MCF 10A (cell line): ENCODE data around the gene CRELD2. TPM values are rescaled to one million over a fixed set of nuclear protein-coding genes. Genes with fewer than 3 reads are reported as not detected.

Experiments
- BruUV-seq: library from RNA; stranded (reverse); fragments of 400-500 nt; replicated peaks from 2 replicates; lab custom pipeline; 2021; lab: Mats Ljungman, UMichigan
- CTCF ChIA-PET: fragments of 300-600 bp; sonication (Branson Sonifier 250); formaldehyde crosslinking; extraction: SDS; loops from one replicate; lab custom pipeline; 2021; ENCODE audit warnings: antibody characterized with exemption, inconsistent platforms; lab: Yijun Ruan, JAX
- POLR2A ChIA-PET: fragments of 300-600, 350-650 bp; sonication (Branson Sonifier 250); formaldehyde crosslinking; extraction: SDS; loops from one replicate; lab custom pipeline; 2020; ENCODE audit warnings: antibody characterized with exemption, inconsistent platforms; lab: Yijun Ruan, JAX
- DNase-seq: peaks from one replicate; pipeline ENCODE4 v3.0.0-alpha.2; 2018; ENCODE audit not compliant: unreplicated experiment
- H3K27ac Mint-ChIP-seq: one replicate; pipeline ENCODE4 v1.8.0; 2022; ENCODE audit warnings: mild to moderate bottlenecking, low read depth, mixed read lengths; ENCODE audit not compliant: unreplicated experiment
- H3K27me3 Mint-ChIP-seq: one replicate; pipeline ENCODE4 v1.8.0; 2022; ENCODE audit warnings: mixed read lengths; ENCODE audit not compliant: insufficient read depth, unreplicated experiment
- H3K36me3 Mint-ChIP-seq: one replicate; pipeline ENCODE4 v1.8.0; 2022; ENCODE audit warnings: mild to moderate bottlenecking, moderate library complexity, mixed read lengths; ENCODE audit not compliant: insufficient read depth, unreplicated experiment
- H3K4me1 Mint-ChIP-seq: one replicate; pipeline ENCODE4 v1.8.0; 2022; ENCODE audit warnings: mixed read lengths; ENCODE audit not compliant: insufficient read depth, unreplicated experiment
- H3K4me3 Mint-ChIP-seq: one replicate; pipeline ENCODE4 v1.8.0; 2022; ENCODE audit warnings: mild to moderate bottlenecking, moderate library complexity, mixed read lengths; ENCODE audit not compliant: unreplicated experiment
- H3K9me3 Mint-ChIP-seq: one replicate; pipeline ENCODE4 v1.8.0; 2022; ENCODE audit warnings: mixed read lengths; ENCODE audit not compliant: unreplicated experiment
- intact Hi-C: fragments of 100-400 bp; cut with micrococcal nuclease; formaldehyde crosslinking; loops from 2 replicates; pipeline ENCODE4 v1.14.1; 2022
- total RNA-seq: library from RNA; stranded (reverse); gene quantifications from 2 replicates; pipeline ENCODE4 v1.2.3, GENCODE V29; 2022
- TF ChIP-seq, protein P1 (sequence below): fragments of 200-600 bp; IDR thresholded peaks from one replicate; pipeline ENCODE4 v1.8.0; 2022; ENCODE audit warnings: antibody characterized with exemption, mild to moderate bottlenecking; ENCODE audit not compliant: unreplicated experiment

CRELD2 gene
- total RNA-seq, 1 experiment from 2014 or later: 70.7 TPM

DNA sequence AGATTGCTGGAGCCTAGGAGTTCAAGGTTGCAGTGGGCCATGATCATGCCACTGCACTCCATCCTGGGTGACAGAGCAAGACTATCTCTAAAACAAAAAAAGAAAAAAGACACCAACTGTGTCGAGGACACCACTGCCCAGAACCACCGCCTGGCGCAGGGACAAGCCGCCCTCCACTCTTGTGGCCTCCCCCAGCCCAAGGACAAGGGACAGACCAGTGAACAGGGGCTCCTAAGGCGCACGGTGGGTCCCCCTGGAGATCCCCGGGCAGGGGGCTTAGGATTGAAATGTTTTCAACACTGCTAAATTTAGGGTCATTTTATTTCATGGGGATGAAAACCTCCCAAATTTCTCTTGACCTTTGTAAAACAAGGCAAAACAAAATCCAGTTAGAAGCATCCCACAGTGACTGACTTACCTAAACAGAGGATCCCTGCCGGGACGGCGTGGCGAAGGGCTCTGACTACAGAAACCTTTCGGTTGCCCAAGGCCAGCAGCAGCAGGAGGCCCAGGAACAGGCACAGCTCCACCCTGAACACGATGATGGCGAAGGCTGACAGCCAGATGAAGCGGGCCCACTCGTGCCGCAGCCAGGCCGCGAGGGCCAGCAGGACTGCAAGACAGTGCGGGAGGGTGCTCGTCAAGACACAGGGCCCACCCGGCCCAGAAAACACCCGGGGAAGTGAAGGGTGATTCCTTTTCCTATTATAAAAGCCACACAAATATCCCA is 8.8 kb upstream of the CRELD2 start:
- H3K27me3 Mint-ChIP-seq: no peaks in the 10 kb centered on the region
- ChIA-PET POLR2A (interaction anchor here (1.0 kb wide), 1 partner anchor 83 kb away, joined by 4 read pairs; no protein-coding TSS in a partner anchor), CTCF (no interaction called here)
- no peak for DNase-seq
- H3K4me1 Mint-ChIP-seq: no peaks in the 10 kb centered on the region
- intact Hi-C loops: loop anchor here (10.0 kb wide), 1 partner anchor 55 kb away; the partner anchor contains the start of gene ZBED4
- peaks cover 53% of the 10 kb centered on the region for H3K36me3 Mint-ChIP-seq
- no peak overlapping the region for H3K4me3 Mint-ChIP-seq
- H3K9me3 Mint-ChIP-seq: no peaks in the 10 kb centered on the region
- no TSS peak for BruUV-seq
- TF ChIP-seq, protein P1, sequence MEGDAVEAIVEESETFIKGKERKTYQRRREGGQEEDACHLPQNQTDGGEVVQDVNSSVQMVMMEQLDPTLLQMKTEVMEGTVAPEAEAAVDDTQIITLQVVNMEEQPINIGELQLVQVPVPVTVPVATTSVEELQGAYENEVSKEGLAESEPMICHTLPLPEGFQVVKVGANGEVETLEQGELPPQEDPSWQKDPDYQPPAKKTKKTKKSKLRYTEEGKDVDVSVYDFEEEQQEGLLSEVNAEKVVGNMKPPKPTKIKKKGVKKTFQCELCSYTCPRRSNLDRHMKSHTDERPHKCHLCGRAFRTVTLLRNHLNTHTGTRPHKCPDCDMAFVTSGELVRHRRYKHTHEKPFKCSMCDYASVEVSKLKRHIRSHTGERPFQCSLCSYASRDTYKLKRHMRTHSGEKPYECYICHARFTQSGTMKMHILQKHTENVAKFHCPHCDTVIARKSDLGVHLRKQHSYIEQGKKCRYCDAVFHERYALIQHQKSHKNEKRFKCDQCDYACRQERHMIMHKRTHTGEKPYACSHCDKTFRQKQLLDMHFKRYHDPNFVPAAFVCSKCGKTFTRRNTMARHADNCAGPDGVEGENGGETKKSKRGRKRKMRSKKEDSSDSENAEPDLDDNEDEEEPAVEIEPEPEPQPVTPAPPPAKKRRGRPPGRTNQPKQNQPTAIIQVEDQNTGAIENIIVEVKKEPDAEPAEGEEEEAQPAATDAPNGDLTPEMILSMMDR: no peak
- no peak overlapping the region for H3K27ac Mint-ChIP-seq

DNA sequence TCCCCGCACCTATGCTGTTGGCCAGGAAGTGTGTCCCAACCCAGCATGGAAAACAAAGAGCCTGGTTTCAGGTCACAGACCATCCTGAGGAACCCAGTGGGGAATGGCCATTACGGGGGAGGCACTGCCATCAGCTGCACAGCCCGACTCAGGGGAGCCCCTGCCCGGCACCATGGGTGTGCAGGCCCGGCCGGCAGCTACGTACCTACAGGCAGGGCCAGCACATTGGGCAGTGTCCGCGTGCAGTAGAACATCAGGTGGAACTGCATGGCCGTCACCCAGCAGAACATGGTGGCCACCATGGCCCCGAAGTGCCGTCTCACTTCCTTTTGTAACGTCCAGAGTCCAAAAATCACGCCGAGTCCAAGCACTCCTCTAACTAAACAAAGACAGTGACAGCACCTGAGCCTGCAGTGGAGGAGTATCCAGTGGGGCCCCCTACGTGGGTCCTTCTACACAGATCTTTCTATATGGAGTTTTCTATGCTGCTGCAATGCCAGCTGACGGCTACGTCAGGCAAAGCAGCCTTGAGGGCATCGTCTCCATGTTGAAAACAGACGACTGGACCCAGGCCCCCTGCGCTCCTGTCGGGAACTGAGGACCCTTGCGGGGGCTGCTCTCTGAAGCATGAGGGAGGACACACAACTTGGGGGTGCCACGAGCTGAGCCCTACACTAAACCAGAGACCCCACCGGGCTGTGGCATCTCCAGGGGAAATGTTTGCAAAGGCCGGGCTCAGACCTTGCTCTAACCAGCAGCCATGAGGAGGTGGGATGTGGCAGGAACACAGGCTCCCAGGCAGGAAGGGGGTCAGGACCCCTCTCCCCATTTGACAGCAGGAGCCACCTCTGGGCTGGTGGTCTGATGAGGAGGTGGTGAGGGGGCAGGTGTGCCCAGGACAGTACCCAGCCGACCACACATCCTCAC is 7.9 kb upstream of the CRELD2 start:
- H3K4me1 Mint-ChIP-seq: no peaks in the 10 kb centered on the region
- DNase-seq: no peak
- TF ChIP-seq, protein P1: no peak
- no peak overlapping the region for H3K4me3 Mint-ChIP-seq
- H3K36me3 Mint-ChIP-seq: peaks cover 52% of the 10 kb centered on the region
- no TSS peak for BruUV-seq
- CTCF ChIA-PET: interaction anchor here (0.5 kb wide), 1 partner anchor 117 kb away, joined by 3 read pairs; no protein-coding TSS in a partner anchor
- H3K27me3 Mint-ChIP-seq: no peaks in the 10 kb centered on the region
- intact Hi-C loops: loop anchor here (10.0 kb wide), 1 partner anchor 56 kb away; the partner anchor contains the start of gene ZBED4
- no peak overlapping the region for H3K27ac Mint-ChIP-seq
- no peaks in the 10 kb centered on the region for H3K9me3 Mint-ChIP-seq
- POLR2A ChIA-PET: no interaction called here

DNA sequence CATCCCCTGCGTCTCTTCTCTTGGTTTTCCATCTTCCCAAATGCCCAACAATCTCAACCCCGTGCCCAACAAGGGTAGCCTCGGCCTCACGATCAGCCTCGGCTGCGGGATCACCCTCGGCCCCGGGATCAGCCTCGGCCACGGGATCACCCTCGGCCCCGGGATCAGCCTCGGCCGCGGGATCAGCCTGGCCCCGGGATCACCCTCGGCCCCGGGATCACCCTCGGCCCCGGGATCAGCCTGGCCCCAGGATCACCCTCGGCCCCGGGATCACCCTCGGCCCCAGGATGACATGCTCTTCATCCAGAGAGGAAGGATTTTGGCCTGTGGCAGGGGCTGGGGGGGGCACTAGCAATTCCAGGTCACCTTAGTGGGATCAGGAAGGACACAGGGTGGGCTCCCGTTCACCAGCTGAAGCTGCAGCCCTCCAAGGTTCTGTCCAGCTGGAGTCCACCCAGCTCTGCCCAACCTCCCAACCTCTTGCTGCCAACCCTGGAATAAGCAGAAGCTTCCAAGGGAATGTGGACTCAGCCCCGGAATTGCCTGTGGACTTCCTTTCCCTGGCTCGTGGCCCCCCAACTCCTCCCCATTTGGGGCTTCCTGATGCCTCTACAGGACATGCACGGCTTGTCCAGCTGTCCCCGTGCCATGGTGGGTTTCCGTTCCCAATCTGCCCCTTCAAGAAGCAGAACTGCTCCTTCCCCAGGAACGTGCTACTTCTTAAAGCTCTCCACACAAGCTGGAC is 6.4 kb upstream of the CRELD2 start:
- H3K4me1 Mint-ChIP-seq: no peaks in the 10 kb centered on the region
- BruUV-seq: no TSS peak
- no peak overlapping the region for H3K4me3 Mint-ChIP-seq
- DNase-seq: no peak
- H3K27me3 Mint-ChIP-seq: no peaks in the 10 kb centered on the region
- no peaks in the 10 kb centered on the region for H3K9me3 Mint-ChIP-seq
- POLR2A ChIA-PET: no interaction called here
- CTCF ChIA-PET: interaction anchor here (0.7 kb wide), 1 partner anchor 118 kb away, joined by 3 read pairs; no protein-coding TSS in a partner anchor
- intact Hi-C loops: loop anchor here (10.0 kb wide), 1 partner anchor 57 kb away; the partner anchor contains the start of gene ZBED4
- TF ChIP-seq, protein P1: no peak
- H3K36me3 Mint-ChIP-seq: peaks cover 47% of the 10 kb centered on the region
- no peak overlapping the region for H3K27ac Mint-ChIP-seq
